GM18907 (cell line): ENCODE data around the gene ARHGAP24.
"Not testable (repeated sequence)": the region's sequence is repeated elsewhere in the genome, so short reads cannot be mapped to it uniquely, and the experiment has no call there.

Experiments
- ATAC-seq: cut with Tn5 transposase; IDR thresholded peaks from one replicate; pipeline ENCODE4 v1.9.1; 2021; ENCODE audit warnings: mild to moderate bottlenecking, moderate library complexity; ENCODE audit not compliant: unreplicated experiment

ARHGAP24 gene

DNA sequence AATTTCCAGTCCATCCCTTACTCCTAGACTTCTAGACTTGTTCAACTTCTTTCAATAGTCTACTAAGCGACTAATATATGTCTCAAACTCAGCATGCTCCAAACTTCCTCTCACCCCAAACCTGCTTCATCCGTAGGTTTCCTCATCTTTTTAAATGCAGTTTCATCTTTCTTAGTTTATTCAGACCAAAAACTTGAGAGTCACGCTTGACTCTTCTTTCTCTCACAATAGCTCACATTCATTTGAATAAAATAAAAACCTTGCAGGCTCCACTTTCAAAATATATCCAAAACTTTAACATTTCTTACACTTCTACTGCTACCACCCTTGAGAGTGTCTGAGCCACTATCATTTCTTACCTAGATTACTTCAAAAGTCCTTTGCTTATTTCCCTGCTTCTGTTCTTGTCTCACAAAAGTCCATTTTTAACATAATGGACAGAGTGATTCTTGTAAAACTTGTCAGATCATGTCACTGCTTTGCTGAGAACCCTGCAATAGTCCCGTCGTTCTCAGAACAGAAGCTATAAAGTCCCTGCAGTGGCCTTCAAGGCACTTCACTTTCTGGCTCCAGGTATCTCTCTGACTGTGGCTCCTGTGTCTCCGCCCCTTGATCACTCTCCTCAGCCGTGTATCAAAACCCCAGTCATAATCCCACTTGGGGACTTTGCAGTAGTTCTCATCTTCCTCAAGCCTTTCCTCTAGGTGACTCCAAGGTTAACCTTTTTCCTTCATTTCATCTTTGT is 167.6 kb downstream of the ARHGAP24 start:
- ATAC-seq, result no peak

DNA sequence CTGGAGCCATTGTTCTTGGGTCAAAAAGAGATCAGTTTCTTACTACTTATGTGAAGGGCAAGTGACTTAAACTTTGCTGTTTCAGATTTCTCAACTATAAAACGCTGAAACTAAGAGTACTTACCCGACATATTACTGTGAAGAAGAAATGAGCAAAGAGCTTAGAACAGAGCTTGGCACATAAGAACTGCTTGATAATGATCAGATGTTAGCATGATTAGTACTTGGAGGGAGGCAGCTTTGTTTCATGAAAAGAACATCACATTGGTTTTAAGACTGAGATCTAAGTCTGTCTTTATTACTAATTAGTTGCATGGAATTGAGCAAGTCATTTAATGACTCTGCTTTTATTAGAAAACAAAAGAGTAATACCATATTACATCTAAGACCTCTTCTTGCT is 169.1 kb downstream of the ARHGAP24 start:
- no peak for ATAC-seq

DNA sequence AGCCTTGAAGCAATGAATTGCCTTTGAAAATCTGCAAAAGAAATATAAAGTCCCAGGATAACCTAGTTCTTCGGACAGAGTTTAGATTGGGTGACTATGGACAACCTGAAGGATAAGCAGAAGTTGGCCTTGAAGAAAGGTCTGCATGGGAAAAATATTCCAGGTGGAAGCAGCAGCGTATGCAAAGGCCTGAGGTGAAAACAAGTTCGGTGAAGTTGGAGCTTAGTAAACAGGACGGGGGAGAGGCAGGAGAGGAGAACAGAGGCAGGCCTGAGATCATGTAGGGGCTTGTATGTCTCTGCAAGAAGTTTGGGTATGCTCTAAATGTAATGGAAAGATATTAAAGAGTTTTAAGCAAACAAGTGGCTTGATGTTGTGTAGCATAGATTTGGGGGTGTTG is 176.0 kb downstream of the ARHGAP24 start:
- no peak for ATAC-seq

DNA sequence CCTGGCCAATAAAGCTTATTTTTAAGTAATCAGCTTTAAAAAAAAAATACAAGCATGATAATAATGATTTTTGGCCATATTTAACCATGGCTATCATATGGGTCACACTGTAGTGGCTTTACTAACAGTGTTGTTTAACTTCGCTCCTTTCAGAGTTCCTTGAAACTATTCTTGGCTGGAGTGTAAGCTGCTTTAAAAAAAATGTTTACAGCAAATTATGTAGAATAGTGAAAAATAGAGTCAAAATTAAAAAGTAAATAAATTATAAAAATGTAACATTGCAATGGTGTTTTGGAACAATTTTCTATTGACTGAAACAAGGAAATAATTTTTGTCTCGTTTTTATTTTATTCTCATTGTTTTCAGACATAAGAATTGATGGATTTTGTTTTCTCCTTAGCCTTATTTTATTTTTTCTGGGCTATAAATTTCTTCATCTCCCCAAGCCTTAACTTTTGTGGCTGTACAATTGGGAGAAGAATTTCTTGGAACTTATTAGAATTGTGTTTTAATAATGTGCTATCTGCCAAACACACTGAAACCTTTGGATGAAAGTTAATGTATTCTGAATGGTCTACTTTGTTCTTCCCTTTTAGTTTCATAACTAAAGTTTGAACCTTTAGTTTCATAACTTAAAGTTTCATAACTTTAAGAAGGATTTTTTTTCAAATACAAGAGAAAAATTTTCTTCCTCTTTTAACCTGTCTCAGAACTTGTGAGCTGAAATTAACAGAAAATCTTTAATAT is 182.0 kb downstream of the ARHGAP24 start:
- no peak for ATAC-seq

DNA sequence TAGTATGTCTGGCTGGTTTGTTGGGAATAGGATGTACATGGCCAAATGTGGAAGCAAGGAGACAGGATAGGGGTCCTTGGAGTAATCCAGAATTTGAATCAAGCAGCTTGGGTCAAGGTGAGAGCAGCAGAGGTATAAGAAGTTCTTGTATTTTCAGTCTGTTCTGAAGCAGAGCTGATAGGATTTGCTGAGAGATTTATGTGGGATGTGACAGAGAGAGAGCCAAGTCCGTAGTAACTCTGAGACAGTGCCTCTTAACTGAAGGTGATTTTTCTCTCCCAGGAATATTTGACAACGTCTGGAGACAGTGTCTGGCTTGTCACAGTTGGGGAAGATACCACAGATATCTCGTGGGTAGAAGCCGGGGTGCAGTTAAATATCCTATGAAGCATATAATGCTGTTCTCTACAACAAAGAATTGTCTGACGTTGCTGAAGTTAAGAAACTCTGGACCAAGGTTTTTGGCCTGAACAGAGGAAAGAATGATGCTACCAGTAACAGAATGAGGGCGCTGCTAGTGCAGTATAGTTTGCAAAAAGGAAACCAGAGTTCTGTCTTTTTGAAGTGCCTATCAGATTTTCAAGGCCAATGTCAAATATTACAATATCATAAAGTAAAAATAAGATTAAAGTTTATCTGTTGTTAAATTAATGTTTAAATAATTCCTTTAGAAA is 184.0 kb downstream of the ARHGAP24 start:
- ATAC-seq, result no peak

DNA sequence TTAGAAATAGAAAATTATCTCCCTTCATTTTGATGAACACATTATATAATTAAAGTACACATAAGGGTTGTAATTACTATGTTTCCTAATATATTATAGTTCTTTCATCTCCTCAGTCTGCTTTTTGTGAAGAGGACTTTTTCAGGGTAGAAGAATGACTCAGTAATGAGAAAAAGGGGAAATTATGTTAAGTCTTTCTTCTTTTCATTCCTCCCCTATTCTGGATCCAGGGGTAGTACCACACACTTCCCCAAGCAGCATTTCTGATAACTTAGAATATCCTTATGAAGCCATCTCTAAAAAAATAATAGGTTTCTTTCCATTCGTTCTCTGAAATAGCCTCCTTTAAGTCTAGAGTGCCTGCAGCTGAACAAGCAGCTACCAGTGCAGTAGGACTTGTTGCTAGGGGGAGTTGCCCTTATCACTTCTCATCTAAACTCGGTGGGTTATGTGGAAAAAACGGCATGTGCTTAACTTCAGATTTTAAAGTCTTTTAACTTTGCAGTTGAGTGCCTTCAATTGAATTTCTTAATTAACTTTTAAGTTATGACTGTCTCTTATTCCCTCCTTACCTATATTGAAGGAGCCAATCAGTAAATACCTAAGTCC is 184.8 kb downstream of the ARHGAP24 start:
- ATAC-seq, result no peak

DNA sequence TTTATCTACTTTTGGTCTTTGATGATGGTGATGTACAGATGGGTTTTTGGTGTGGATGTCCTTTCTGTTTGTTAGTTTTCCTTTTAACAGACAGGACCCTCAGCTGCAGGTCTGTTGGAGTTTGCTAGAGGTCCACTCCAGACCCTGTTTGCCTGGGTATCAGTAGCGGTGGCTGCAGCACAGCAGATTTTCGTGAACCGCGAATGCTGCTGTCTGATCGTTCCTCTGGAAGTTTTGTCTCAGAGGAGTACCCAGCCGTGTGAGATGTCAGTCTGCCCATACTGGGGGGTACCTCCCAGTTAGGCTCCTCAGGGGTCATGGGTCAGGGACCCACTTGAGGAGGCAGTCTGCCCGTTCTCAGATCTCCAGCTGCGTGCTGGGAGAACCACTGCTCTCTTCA is 191.7 kb downstream of the ARHGAP24 start:
- not testable (repeated sequence) for ATAC-seq

DNA sequence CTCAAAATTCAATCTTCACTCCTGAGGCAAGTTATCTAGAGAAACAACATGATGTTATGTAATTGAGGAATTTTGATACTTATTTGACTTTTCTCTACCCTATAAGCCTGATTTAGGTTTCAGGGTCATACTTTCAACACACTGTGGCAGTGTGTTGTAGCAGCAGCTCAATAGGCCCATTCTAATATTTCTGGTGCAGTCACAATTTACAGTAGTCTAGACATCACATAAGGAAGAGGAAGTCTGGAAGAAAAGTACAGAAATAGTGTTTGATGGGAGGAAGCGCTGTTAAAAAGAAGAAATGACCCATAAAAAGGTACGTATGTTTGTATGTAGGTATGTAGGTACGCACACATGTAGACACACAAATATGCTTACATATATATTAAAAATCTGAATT is 194.3 kb downstream of the ARHGAP24 start:
- ATAC-seq, result no peak

DNA sequence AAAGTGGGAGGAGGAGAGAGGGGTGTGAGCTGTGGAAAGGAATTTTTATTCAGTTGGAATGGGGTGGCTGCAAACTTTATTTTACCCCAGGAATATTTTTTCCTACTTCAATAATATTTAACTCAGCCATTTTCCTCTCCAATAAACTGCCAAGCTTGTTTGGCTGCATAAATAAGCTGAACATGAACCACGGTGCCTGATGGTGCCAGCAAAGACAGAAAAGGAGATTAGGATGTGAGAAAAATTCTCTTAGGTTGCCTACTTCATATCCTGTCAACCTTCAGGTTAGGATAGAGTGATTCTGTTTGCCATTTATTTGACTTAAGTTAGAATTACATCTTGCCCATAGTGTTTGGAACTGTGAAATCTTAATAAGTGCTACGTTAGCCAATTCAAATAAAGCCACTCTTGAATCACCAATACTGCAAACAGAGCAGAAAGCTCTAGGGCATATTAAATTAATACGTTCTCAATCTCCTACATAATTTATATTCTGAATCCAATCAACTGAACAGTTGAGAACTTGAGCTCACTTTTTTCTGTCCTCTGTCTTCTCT is 195.1 kb downstream of the ARHGAP24 start:
- no peak for ATAC-seq

DNA sequence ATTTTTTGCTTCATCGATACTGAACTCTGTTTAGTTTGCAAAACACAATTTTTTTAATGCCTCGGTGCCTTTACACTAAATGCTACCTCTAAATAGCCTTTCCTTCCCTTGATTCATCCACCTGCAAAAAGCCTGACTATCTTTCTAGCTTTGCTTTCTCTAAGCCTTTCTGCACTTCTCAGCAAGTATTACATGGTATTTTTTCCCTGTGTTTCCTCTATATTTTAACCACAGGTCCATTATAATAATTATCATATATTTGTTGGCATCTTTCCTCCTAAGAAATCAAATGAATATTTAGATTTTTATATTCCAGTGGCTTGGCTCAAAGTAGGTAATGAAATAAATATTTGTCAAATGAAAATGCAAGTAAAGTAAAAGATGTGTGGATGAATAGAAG is 196.2 kb downstream of the ARHGAP24 start:
- ATAC-seq, result no peak

DNA sequence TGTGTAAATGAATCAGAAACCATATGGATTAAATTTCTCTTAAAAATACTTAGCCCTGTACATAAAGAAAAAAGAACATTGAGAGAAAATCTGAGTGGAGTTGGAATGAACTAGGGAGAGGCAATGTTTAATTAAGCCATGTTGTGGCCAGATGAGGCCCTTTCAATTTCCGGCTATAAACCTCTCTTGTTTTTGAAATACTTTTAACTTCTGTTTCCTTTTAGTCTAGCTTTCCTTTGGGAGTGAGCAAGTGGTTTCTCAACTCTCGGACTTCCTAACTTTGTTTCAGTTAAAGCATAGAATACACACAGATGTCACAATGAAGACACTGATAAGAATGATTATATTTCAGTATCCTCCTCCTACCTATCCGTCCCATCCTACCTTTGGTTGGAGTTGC is 197.2 kb downstream of the ARHGAP24 start:
- no peak for ATAC-seq

DNA sequence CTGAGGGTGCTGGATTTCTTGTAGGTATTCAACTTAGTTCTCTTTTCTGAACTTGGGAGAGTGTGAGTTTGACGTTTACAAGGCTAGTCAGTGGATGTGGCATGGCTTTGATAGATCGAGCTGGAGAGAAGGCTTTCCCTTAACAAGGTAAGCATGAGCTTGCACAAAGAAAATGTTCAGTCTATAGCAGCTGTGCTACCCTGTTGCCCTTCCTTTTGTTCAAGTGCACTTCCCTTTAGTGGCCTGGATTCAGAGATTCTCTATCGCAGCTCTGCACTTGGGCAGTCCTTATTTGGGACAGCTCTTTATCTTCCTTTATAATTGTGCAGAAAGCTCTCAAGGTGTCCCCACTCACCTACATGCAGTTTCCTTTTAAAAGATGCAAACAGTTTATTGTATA is 198.0 kb downstream of the ARHGAP24 start:
- no peak for ATAC-seq

DNA sequence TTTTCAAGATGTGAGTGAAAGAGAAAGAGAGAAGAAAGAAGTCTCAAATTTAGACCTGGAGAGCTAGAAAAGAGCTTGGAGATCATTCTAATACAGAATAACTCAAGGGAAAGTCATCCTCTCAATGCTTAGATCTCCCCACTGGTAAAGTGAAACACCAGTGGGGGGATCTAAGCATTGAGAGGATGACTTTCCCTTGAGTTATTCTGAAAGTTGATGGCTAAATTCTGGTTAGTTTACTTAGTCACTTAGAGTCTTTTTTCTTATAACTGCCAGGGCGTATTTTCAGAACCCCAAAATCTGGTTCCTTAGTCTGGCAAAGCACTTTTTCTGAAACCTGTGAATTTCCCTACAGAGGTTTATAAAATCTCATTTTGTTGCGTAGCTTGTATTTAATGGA is 198.6 kb downstream of the ARHGAP24 start:
- no peak for ATAC-seq

DNA sequence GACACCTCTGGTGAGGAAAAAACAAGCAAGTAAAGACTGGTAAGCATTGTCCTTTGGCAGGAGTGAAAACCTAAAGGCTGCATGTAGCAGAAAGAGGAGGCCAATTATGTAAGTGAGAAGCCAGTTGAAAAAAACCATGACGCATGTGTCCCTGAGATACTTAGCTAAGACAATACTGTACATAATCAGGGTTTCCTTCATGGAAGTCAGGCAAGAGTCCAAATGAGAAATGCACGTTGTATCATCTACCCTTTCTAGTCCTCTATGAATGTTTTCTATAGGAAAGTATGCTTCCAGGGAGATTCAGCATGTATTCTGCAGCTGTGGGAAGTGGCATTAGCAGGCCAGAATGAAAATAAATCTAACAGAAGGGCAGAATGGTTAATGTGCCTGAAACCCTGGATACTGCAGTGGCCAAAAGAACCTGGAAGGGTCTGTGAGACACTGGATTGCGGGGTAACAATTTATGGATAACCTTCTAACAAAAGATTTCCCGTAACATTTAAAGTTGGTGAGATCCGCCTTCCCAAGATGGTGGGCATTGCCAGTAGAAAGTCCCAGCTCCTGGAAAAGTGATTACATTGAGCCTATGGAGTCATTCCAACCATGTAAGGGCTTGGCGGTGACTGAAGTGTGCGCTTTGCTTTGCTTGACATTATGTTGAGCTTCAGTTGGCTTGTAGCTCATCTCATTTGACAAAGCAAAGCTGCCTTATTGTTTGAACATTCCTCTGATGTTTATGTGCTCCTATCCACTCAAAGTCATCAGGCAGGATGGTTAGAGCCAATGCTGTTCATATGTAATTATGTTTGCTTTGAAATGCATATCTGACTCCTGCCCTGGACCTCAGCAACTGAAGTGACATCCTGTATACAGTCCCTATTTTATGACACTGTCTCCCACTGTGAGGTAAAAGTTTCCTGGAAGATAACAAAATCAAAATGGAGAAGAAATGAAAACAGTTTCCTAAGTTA is 200.4 kb downstream of the ARHGAP24 start:
- ATAC-seq, result no peak

DNA sequence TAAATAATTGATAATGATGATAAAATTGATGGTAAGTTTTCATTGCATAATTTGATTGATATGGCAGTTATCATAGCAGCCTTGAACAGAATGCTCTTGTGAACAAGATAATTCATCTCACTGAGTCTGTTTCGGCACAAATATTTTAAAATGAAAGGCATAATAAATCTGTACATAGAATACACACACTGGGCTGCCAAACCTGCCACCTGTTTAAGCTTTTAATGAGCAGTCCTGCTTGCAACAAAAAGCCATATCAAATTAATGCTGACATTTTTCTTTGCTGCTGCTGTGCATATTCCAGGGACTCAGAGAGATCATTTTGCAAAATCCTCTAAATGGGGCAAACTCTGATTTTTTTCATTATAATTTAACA is 201.1 kb downstream of the ARHGAP24 start:
- no peak for ATAC-seq

DNA sequence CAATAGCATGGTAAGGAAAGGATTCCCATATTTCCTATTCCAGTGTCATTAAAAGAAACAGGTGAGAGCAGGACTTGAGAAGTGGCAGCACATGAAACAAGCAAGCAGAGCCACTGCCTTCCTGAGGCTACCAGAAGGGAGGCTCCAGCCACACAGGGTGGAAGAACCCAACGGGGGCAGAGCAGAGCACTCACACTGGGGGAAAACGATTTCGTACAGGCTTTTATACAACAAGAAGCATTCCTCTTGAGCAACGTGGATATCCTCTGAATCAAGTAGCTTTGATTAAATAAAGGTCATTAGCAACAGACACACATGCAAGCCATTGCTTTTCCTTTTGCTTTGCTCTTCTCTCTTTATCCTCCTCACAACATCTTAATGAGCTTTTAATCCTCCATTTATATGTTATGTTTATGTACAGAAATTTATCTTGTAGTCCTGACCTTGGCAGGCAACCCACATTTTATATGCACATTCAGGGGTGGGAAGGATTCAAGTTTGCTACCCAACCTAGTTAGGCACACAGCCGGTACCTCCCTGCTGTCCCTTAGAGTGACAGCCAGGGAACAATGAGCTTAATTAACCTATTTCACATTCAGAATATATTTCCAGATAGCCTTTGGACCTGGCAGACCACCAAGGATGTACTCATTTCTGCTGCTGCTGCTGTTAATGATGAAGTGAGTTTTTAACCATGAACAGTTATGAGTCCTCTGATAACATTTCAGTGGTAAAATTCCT is 202.1 kb downstream of the ARHGAP24 start:
- no peak for ATAC-seq

DNA sequence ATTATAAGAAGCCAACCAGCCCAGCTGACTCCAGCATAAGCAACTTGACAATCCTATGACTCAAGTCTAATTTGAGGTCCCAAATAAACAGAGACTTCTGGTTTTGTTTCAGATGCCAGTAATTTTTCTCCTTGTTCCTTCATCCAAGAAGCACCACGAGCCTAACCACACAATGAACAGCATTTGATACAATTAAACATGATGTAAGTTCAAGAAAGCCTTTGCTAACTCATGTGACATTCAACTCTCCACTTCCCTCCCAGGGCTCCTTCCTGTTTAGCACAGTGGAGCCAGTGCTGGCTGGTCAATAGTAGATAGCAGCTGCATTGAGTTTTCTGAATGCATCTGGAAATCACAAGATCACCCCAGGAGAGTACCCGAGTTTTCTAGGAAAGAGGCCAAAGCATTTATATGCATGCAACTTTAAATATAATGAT is 206.3 kb downstream of the ARHGAP24 start:
- no peak for ATAC-seq

DNA sequence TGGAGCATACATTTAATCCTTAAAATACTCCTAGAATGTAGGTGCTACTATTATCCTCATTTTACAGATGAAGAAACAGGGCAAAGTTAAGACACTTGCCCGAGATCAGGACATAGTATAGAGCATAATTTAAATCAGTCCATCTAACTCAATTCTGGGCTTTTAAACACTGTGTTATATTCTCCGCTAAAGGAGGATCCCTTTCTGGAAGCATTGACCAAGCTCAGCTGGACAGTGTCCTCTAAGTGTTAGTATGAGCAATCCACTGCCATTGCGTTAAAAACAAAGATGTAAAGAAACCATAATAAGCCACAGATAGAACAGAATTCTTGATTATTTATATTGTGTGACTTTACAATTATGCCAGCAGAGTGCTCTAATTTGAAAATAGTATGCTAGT is 207.0 kb downstream of the ARHGAP24 start:
- no peak for ATAC-seq

DNA sequence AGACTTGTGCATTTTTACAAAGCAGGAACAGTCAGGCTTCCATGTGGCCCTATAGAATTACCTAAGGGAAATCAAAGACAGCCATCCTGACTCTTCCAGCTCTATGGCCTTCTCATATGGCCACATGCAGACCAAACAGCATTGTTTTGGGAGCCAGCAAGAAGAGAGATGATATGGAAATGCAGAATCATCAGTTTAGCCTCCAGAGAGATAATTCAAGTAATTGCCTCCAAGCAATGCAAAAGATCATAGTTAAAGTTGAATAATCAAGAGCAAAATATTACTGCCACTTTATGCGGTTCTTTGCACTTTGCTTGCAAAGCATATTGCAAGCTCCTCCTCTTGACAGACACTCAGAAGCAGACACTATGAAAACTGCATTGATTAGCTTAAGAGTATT is 207.4 kb downstream of the ARHGAP24 start:
- ATAC-seq, result no peak
